Common myeloid progenitor, CD34-positive (primary cell): ENCODE measurements around the gene CHADL.
A peak's percentile ranks its signal among the peaks of the same experiment; 100 is the strongest.

Experiments used
- CTCF ChIA-PET: fragments of 350-600 bp; sonication (Branson Sonifier 250); formaldehyde crosslinking; loops from one replicate; lab custom pipeline; 2021; ENCODE audit warnings: antibody characterized with exemption; lab: Charles Lee
- POLR2A ChIA-PET: fragments of 350-600 bp; sonication (Branson Sonifier 250); formaldehyde crosslinking; loops from one replicate; lab custom pipeline; 2021; ENCODE audit warnings: antibody characterized with exemption; lab: Charles Lee
- DNase-seq, 3 donors: peaks; one replicate each; pipeline versions ENCODE4 v3.0.0 to v3.0.0-alpha.2; 2013
- H3K27ac ChIP-seq, 2 experiments: 1 replicate in 1 of 2; 2 replicates in 1 of 2; pipeline ENCODE4 v1.7.0; 2013; ENCODE audit warnings: inconsistent platforms in 2 of 2, low read length in 2 of 2, mild to moderate bottlenecking in 2 of 2, low read depth in 1 of 2, moderate library complexity in 1 of 2; ENCODE audit not compliant: severe bottlenecking in 2 of 2, insufficient read depth in 1 of 2, poor library complexity in 1 of 2
- H3K27me3 ChIP-seq, 5 experiments: replicated peaks in 2 of 5; 1 replicate in 3 of 5; 2 replicates in 2 of 5; pipeline versions ENCODE4 v1.6.1 to v1.7.0; 2013; ENCODE audit warnings: low read length in 4 of 5, mild to moderate bottlenecking in 2 of 5, moderate library complexity in 2 of 5, inconsistent platforms in 1 of 5; ENCODE audit not compliant: insufficient read depth in 5 of 5, control insufficient read depth in 4 of 5
- H3K36me3 ChIP-seq, 4 experiments: 1 replicate in 2 of 4; 2 replicates in 2 of 4; pipeline versions ENCODE4 v1.6.1 to v1.7.0; 2013; ENCODE audit warnings: low read length in 3 of 4, control low read depth in 1 of 4, mild to moderate bottlenecking in 1 of 4; ENCODE audit not compliant: control insufficient read depth in 4 of 4, insufficient read depth in 4 of 4
- H3K4me1 ChIP-seq, 4 experiments: 1 replicate in 3 of 4; 2 replicates in 1 of 4; pipeline versions ENCODE4 v1.6.1 to v1.7.1; 2013; ENCODE audit warnings: low read length in 3 of 4, mild to moderate bottlenecking in 3 of 4, control low read depth in 1 of 4, inconsistent platforms in 1 of 4, moderate library complexity in 1 of 4; ENCODE audit not compliant: control insufficient read depth in 4 of 4, insufficient read depth in 4 of 4; ENCODE audit errors: control extremely low read depth in 1 of 4
- H3K4me3 ChIP-seq, 7 experiments: 1 replicate in 4 of 7; 2 replicates in 3 of 7; pipeline versions ENCODE4 v1.5.1 to v1.7.0; 2013; ENCODE audit warnings: mild to moderate bottlenecking in 7 of 7, low read length in 6 of 7, moderate library complexity in 6 of 7, inconsistent platforms in 2 of 7, low read depth in 2 of 7, control low read depth in 1 of 7; ENCODE audit not compliant: insufficient read depth in 4 of 7, control insufficient read depth in 1 of 7; ENCODE audit errors: extremely low read depth in 1 of 7
- H3K9me3 ChIP-seq, 5 experiments: 1 replicate in 4 of 5; 2 replicates in 1 of 5; pipeline versions ENCODE4 v1.6.1 to v1.7.1; 2013; ENCODE audit warnings: low read length in 4 of 5, mild to moderate bottlenecking in 2 of 5, inconsistent platforms in 1 of 5, low read depth in 1 of 5, moderate library complexity in 1 of 5; ENCODE audit not compliant: control insufficient read depth in 4 of 5, insufficient read depth in 2 of 5; ENCODE audit errors: control extremely low read depth in 1 of 5
- WGBS: methylation state at CpG from one replicate; pipeline ENCODE4 v1.1.5; 2013; ENCODE audit not compliant: insufficient coverage; 5-methylcytosine and 5-hydroxymethylcytosine counted together

Gene CHADL

GRCh38 chr22:41241133-41241676 is 474 bp upstream of the CHADL start:
- H3K9me3 ChIP-seq: no peaks in the 10 kb centered on the region
- peaks cover 0 to 13% (median 11%) of the 10 kb centered on the region in 4 experiments for H3K36me3 ChIP-seq
- no peak for DNase-seq
- H3K27ac ChIP-seq: no peak overlapping the region
- H3K4me3 ChIP-seq: no peak overlapping the region
- 100% methylated on average over 3 of the region's 7 CpGs for WGBS
- ChIA-PET CTCF (no interaction called here), POLR2A (no interaction called here)
- H3K27me3 ChIP-seq: no peaks in the 10 kb centered on the region
- peaks cover 0 to 20% (median 15%) of the 10 kb centered on the region in 4 experiments for H3K4me1 ChIP-seq

DNA sequence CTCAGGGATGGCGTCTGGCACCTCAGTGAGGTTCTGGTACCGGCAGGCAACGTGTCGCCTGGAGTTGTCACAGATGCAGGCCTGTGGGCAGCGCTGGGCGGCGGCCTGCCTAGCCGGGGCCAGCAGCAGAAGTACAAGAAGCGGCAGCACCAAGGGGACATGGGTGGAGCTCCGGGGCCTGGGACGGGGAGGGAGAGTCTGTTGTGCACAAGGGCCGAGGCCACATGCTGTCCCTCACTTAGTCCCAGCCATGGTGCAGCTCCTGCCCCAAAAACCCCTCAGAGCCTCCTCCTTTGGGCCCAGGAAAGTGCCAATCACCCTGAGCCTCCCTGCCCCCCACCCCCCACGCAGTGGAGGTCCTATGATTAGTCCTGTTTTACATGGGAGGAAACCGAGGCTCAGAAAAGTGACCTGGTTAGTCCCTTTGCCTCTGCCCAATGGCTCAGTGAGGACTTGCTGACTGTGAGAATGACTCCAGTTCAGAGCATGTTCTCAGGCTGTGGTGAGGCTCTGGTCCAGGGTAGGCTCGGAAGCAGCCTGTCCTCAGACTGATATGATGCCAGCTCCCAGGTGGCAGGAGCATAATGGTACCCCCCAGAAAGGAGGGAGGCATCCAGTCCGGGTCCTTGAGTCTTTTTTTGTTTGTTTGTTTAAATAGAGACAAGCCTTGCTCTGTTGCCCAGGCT is 1.1 kb downstream of the CHADL start:
- no peak overlapping the region for H3K27ac ChIP-seq
- no peaks in the 10 kb centered on the region for H3K27me3 ChIP-seq
- peaks cover 0 to 24% (median 17%) of the 10 kb centered on the region in 4 experiments for H3K4me1 ChIP-seq
- ChIA-PET CTCF (no interaction called here), POLR2A (no interaction called here)
- H3K9me3 ChIP-seq: no peaks in the 10 kb centered on the region
- 92% methylated on average over 9 of the region's 16 CpGs for WGBS
- no peaks in the 10 kb centered on the region for H3K36me3 ChIP-seq
- no peak overlapping the region for H3K4me3 ChIP-seq
- DNase-seq: peak in 1 of 3 donors; percentile 24

GRCh38 chr22:41238570-41239442 is 1.9 kb downstream of the CHADL start:
- ChIA-PET POLR2A (interaction anchor here (0.6 kb wide), 1 partner anchor 88 kb away, joined by 4 read pairs; no protein-coding TSS in a partner anchor), CTCF (interaction anchor here (0.8 to 3.4 kb wide), 8 partner anchors 8 to 316 kb away, joined by 3 to 23 read pairs (median 8); no protein-coding TSS in a partner anchor)
- Histone ChIP-seq H3K4me3 (no peak overlapping the region), H3K9me3 (no peaks in the 10 kb centered on the region), H3K27me3 (no peaks in the 10 kb centered on the region), H3K27ac (no peak overlapping the region), H3K4me1 (peaks cover 0 to 24% (median 17%) of the 10 kb centered on the region in 4 experiments), H3K36me3 (no peaks in the 10 kb centered on the region)
- 97% methylated on average over 24 of the region's 32 CpGs for WGBS
- no peak for DNase-seq

- ChIA-PET CTCF (interaction anchor here (0.6 to 3.4 kb wide), 28 partner anchors 9 to 657 kb away, joined by 3 to 23 read pairs (median 4); no protein-coding TSS in a partner anchor), POLR2A (interaction anchor here (0.6 to 1.0 kb wide), 3 partner anchors 21 to 310 kb away, joined by 3 to 4 read pairs (median 3); no protein-coding TSS in a partner anchor)
- H3K4me3 ChIP-seq: peak overlapping the region; percentile 30 to 77 (median 59)
- no peak overlapping the region for H3K27ac ChIP-seq
- no peaks in the 10 kb centered on the region for H3K36me3 ChIP-seq
- no peaks in the 10 kb centered on the region for H3K27me3 ChIP-seq
- no peaks in the 10 kb centered on the region for H3K9me3 ChIP-seq
- DNase-seq: peak; percentile 82 to 91 (median 89)
- peaks cover 0 to 24% (median 17%) of the 10 kb centered on the region in 4 experiments for H3K4me1 ChIP-seq
- 24% methylated on average over 85 of the region's 97 CpGs for WGBS
Measured at GRCh38 chr22:41237707-41238569, 2.8 kb downstream of the CHADL start.

GRCh38 chr22:41237036-41237706 is 3.6 kb downstream of the CHADL start:
- Histone ChIP-seq H3K27ac (no peak overlapping the region), H3K4me3 (peak overlapping the region; percentile 30 to 77 (median 59)), H3K36me3 (no peaks in the 10 kb centered on the region), H3K9me3 (no peaks in the 10 kb centered on the region), H3K4me1 (peaks cover 0 to 24% (median 17%) of the 10 kb centered on the region in 4 experiments), H3K27me3 (no peaks in the 10 kb centered on the region)
- no peak for DNase-seq
- POLR2A ChIA-PET: interaction anchor here (0.6 to 1.0 kb wide), 3 partner anchors 20 to 309 kb away, joined by 3 to 4 read pairs (median 3); no protein-coding TSS in a partner anchor
- WGBS: 42% methylated on average over 30 of the region's 33 CpGs
- CTCF ChIA-PET: interaction anchor here (0.6 to 3.4 kb wide), 26 partner anchors 8 to 657 kb away, joined by 3 to 23 read pairs (median 4); no protein-coding TSS in a partner anchor
